ENCODE results near the gene NELFE.
A peak's percentile ranks its signal among the peaks of the same experiment; 100 is the strongest.
"Not testable (repeated sequence)": the region's sequence is repeated elsewhere in the genome, so short reads cannot be mapped to it uniquely, and the experiment has no call there.

NELFE gene

DNA sequence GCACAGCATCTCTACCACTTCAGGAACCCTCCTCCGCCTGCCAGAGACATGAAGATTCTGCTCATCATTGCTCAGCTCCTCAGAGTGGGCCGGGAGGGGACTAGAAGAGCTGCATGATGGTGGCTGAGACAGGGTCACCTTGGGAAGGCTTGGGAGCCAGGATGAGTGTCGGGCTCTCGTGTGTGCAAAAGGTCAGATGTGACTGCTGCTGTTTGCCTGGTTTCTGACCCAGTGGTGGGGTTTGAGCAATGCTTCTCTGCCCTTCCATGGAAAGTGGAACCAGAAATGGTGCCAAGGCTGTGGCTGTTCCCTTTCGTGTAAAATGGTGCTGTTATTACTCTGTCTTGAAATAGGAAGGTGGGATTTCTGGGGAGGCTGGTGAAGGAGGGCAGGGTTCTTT is 22.2 kb upstream of the NELFE start:
- H3K4me1 Mint-ChIP-seq; H3K27me3 Mint-ChIP-seq (ENCODE audit: low read depth); H3K9me3 Mint-ChIP-seq; H3K27ac Mint-ChIP-seq; H3K4me3 Mint-ChIP-seq: not testable (repeated sequence)
- peaks cover 18% of the 10 kb centered on the region for H3K36me3 Mint-ChIP-seq (ENCODE audit: low read depth)

DNA sequence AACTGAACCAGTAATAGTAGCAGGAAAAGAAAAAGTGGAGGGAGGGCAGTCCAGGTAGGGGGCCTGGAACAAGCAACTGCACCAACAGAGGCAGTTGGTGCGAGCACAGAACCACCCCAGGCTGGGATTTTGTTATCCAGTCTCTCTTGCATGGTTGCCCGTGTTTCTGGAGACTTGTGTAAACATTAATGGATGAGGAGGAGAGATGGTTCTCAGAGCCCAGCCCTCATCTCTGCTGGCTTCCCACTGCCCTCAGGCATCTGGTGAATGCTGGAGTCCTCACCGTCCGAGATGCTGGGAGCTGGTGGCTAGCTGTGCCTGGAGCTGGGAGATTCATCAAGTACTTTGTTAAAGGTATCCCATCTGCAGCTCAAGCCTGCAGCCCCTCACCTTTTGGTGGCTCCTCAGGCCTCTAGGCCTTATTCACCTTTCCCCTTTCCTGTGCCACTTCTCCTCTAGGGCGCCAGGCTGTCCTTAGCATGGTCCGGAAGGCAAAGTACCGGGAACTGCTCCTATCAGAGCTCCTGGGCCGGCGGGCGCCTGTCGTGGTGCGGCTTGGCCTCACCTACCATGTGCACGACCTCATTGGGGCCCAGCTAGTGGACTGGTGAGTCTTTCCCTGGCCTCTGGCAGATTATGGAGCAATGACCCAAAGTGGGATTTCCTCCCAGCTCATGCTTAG is 21.6 kb upstream of the NELFE start:
- not testable (repeated sequence) for H3K9me3 Mint-ChIP-seq; H3K27ac Mint-ChIP-seq; H3K27me3 Mint-ChIP-seq (ENCODE audit: low read depth); H3K4me1 Mint-ChIP-seq; H3K4me3 Mint-ChIP-seq
- peaks cover 21% of the 10 kb centered on the region for H3K36me3 Mint-ChIP-seq (ENCODE audit: low read depth)

DNA sequence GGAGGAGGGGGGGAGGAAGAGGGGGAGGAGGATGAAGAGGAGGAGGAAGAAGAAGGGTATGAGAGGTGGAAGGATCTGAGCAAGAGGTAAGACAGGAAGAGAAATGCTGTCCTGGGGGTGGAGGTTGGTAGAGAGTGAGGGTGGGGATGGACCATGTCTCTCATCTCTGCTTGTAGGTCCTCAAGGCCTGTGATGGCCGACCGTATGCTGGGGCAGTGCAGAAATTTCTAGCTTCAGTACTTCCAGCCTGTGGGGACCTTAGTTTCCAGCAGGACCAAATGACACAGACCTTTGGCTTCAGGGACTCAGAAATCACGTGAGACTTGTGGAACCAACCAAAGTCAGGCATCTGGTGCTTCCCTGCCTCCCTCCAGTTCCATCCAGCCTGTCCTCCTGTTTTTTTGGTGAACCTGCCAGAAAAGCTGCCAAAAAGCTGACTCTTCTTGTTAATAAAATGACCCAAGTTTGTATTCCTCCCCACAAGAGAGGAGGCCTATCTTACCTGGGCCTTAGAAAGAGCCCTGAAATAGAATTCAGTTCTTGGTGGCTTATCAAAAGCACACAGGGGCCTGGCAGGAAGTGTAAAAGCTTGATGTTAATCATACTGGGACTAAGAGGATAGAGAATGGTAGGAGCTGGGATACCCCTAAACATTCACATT is 20.6 kb upstream of the NELFE start:
- H3K4me1 Mint-ChIP-seq = no peaks in the 10 kb centered on the region
- no peak overlapping the region for H3K27ac Mint-ChIP-seq
- TF ChIP-seq, protein P1, sequence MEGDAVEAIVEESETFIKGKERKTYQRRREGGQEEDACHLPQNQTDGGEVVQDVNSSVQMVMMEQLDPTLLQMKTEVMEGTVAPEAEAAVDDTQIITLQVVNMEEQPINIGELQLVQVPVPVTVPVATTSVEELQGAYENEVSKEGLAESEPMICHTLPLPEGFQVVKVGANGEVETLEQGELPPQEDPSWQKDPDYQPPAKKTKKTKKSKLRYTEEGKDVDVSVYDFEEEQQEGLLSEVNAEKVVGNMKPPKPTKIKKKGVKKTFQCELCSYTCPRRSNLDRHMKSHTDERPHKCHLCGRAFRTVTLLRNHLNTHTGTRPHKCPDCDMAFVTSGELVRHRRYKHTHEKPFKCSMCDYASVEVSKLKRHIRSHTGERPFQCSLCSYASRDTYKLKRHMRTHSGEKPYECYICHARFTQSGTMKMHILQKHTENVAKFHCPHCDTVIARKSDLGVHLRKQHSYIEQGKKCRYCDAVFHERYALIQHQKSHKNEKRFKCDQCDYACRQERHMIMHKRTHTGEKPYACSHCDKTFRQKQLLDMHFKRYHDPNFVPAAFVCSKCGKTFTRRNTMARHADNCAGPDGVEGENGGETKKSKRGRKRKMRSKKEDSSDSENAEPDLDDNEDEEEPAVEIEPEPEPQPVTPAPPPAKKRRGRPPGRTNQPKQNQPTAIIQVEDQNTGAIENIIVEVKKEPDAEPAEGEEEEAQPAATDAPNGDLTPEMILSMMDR (IDR thresholded peaks at IDR 0.05; ENCODE audit: unreplicated experiment in 3 of 3) = no peak
- no peak overlapping the region for H3K4me3 Mint-ChIP-seq
- H3K27me3 Mint-ChIP-seq (ENCODE audit: low read depth) = no peaks in the 10 kb centered on the region
- peaks cover 31% of the 10 kb centered on the region for H3K36me3 Mint-ChIP-seq (ENCODE audit: low read depth)
- peaks cover 3% of the 10 kb centered on the region for H3K9me3 Mint-ChIP-seq

DNA sequence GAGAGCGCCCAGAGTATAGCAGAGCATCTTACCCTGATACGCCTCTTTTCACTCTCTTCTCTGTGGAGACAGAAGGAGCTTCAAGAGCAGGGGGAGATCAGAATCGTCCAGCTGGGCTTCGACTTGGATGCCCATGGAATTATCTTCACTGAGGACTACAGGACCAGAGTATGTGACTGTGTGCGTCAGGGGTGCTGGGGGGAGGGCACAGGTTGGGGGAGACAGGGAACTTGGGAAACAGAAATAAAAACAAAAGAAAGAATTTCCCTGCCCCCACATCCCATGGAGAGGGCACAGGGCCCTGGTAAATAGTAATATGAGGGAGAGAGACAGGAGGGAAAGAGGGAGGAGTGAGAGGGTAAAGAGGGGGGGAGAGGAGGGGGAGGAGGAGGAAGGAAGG is 20.1 kb upstream of the NELFE start:
- TF ChIP-seq, protein P1 (IDR thresholded peaks at IDR 0.05; ENCODE audit: unreplicated experiment in 3 of 3) = no peak
- Mint-ChIP-seq H3K4me3 (no peak overlapping the region), H3K36me3 (ENCODE audit: low read depth) (peaks cover 36% of the 10 kb centered on the region), H3K27ac (peak overlapping the region in 1 of 3 experiments; percentile 44), H3K27me3 (ENCODE audit: low read depth) (no peaks in the 10 kb centered on the region), H3K9me3 (peaks cover 3% of the 10 kb centered on the region), H3K4me1 (no peaks in the 10 kb centered on the region)

DNA sequence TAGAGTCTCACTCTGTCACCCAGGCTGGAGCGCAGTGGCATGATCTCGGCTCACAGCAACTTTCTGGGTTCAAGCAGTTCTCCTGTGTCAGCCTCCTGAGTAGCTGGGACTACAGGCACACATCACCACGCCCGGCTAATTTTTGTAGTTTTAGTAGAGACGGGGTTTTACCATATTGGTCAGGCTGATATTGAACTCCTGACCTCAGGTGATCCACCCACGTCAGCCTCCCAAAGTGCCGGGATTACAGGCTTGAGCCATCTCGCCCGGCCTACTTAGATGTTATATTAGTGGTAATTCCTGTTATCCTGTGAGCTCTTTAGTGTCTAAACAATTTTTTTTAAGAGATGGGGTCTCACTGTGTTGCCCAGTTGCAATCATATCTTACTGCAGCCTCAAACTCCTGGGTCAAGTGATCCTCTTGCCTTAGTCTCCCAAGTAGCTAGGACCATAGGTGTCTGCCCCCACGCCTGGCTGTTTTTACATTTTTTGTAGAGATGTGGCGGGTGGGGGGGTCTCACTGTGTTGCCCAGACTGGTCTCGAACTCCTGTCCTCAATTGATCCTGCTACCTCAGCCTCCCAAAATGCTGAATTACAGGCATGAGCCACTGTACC is 19.2 kb upstream of the NELFE start:
- TF ChIP-seq, protein P1 (IDR thresholded peaks at IDR 0.05; ENCODE audit: unreplicated experiment in 3 of 3) = no peak
- no peak overlapping the region for H3K27ac Mint-ChIP-seq
- no peak overlapping the region for H3K4me3 Mint-ChIP-seq
- H3K27me3 Mint-ChIP-seq (ENCODE audit: low read depth) = no peaks in the 10 kb centered on the region
- peaks cover 45% of the 10 kb centered on the region for H3K36me3 Mint-ChIP-seq (ENCODE audit: low read depth)
- peaks cover 3% of the 10 kb centered on the region for H3K9me3 Mint-ChIP-seq
- peaks cover 7% of the 10 kb centered on the region for H3K4me1 Mint-ChIP-seq

DNA sequence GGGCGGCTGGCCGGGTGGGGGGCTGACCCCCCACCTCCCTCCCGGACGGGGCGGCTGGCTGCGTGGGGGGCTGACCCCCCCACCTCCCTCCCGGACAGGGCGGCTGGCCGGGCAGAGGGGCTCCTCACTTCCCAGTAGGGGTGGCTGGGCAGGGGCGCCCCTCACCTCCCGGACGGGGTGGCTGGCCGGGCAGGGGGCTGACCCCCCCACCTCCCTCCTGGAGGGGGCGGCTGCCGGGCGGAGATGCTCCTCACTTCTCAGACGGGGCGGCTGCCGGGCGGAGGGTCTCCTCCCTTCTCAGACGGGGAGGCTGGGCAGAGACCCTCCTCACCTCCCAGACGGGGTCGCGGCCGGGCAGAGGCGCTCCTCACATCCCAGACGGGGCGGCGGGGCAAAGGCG is 17.3 kb upstream of the NELFE start:
- H3K36me3 Mint-ChIP-seq (ENCODE audit: low read depth) = peaks cover 48% of the 10 kb centered on the region
- H3K27ac Mint-ChIP-seq; H3K4me3 Mint-ChIP-seq; H3K9me3 Mint-ChIP-seq; H3K27me3 Mint-ChIP-seq (ENCODE audit: low read depth): not testable (repeated sequence)
- H3K4me1 Mint-ChIP-seq = peaks cover 19% of the 10 kb centered on the region

DNA sequence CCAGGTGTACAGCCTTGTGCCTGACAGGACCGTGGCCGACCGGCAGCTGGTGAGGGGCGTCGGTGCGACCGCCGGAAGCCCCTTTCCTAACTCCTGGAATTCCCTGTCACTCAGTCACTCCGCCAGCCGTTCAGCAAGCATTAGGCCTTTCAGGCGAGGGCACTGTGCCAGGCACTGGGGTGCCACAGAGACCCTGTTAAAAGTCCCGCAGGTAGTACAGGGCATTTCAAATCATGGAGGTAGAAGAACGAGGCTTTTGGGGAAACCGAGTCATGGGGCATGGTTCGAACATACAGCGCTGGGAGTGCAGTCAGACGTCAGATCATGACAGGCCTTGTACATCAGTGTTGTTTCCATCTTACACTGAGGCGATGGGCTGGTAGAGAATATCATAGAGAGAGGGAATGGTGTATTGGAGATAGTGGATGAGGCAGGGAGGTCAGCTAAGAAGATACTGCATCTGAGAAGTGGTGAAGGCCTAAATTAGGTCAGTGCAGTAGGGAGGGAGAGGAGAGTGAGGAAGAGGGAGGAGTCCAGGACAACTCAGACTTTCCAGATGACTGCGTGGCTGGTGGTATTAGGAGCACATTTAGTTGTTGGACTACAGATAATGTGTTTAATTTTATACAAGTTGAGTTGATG is 14.1 kb upstream of the NELFE start:
- Mint-ChIP-seq H3K4me3 (peak overlapping the region; percentile 96 to 99 (median 99)), H3K27ac (peak overlapping the region; percentile 98 to 100 (median 99)), H3K9me3 (peaks cover 3% of the 10 kb centered on the region), H3K36me3 (ENCODE audit: low read depth) (peaks cover 44% of the 10 kb centered on the region), H3K27me3 (ENCODE audit: low read depth) (no peaks in the 10 kb centered on the region), H3K4me1 (peaks cover 27% of the 10 kb centered on the region)
- TF ChIP-seq, protein P1 (IDR thresholded peaks at IDR 0.05; ENCODE audit: unreplicated experiment in 3 of 3) = no peak

All from nephron (organoid).